Pancreas (tissue), 10 donors: ENCODE data around the gene ITGAD. TPM values are rescaled to one million over a fixed set of nuclear protein-coding genes. Genes with fewer than 3 reads are reported as not detected.

ENCODE experiments used
- ATAC-seq, 4 donors: fragments of 200-7000 bp; cut with Tn5 transposase; one replicate each; pipeline versions ENCODE4 v1.8.0 to v1.9.1; 2020; ENCODE audit warnings: mild to moderate bottlenecking in 4 of 4, moderate library complexity in 4 of 4
- DNase-seq, 6 donors: peaks; one replicate each; pipeline ENCODE4 v3.0.0-alpha.2; 2020
- FAIRE-seq: peaks from 2 replicates; lab custom pipeline; 2012; peaks lifted over from hg19 to GRCh38; lab: Jason Lieb, UNC
- H3K27ac ChIP-seq, 4 donors: fragments of 200-600 bp; sonication (generic); 1 replicate in 3 of 4; 2 replicates in 1 of 4; pipeline versions ENCODE4 v1.5.0 to v1.8.0; 2020
- H3K27me3 ChIP-seq, 4 donors: fragments of 200-600 bp; one replicate each; pipeline ENCODE4 v1.8.0; 2021
- H3K36me3 ChIP-seq, 3 donors: fragments of 200-600 bp; sonication (generic) in 1 of 3; one replicate each; pipeline versions ENCODE4 v1.5.0 to v1.8.0; 2020 to 2021
- H3K4me1 ChIP-seq, 3 donors: fragments of 200-600 bp; one replicate each; pipeline ENCODE4 v1.8.0; 2021
- H3K4me3 ChIP-seq, 4 donors: fragments of 200-600 bp; sonication (generic) in 2 of 4; one replicate each; pipeline versions ENCODE4 v1.5.0 to v1.8.0; 2020 to 2021
- H3K9me3 ChIP-seq, 4 donors: fragments of 200-600 bp; one replicate each; pipeline ENCODE4 v1.8.0; 2021
- CTCF ChIP-seq, 4 donors: fragments of 200-600 bp; sonication (generic) in 3 of 4; IDR thresholded peaks; one replicate each; pipeline versions ENCODE4 v1.5.0 to v1.8.0; 2021; ENCODE audit warnings: antibody characterized with exemption in 4 of 4
- WGBS, 2 donors: extraction: QIAGEN DNeasy Blood & Tissue Kit; methylation state at CpG; one replicate each; pipeline ENCODE4 v1.1.7; 2013; 5-methylcytosine and 5-hydroxymethylcytosine counted together
- intact Hi-C, 3 donors: fragments of 100-400 bp; cut with DNase I; formaldehyde crosslinking; loops; one replicate each; pipeline versions ENCODE4 v1.11.1 to v1.14.2; 2022
- polyA plus RNA-seq, 2 donors: library from polyadenylated mRNA; stranded (reverse); fragments of 200-250 nt; gene quantifications; one replicate each; pipeline ENCODE4 v1.2.3, GENCODE V29; 2013
- total RNA-seq, 6 donors: library from RNA; stranded (reverse); fragmentation: NEBNext Ultra II Directional in 4 of 6; extraction: Animal tissue kit (Norgen Biotek cat#: 25700) in 4 of 6; gene quantifications; one replicate each; pipeline versions ENCODE4 v1.2.1 to v1.2.4, GENCODE V29; 2021 to 2023
- donor health status: healthy with polysubstance abuse.
- donor health status: DM: no; HTN: no; CAD: no; lungs with moderate emphysema.
- donor health status: DM: no; HTN: no; CAD: no.
- donor health status: control.
- donor health status: control.
- donor health status: Bipolar disorder and iron deficiency.
- donor health status: DM: yes; HTN: yes; CAD: no.
- donor health status: DM: no; HTN: no; CAD: no.
- donor health status: DM: no; HTN: no; CAD: no.
- donor health status: DM: yes; HTN: yes; CAD: no.

ITGAD gene
- total and polyA plus RNA-seq, 8 donors = 0.06 to 0.31 TPM; not detected in 6

- 25 to 28% methylated on average over 14 of the region's 14 CpGs for WGBS, 2 donors
- no peak for FAIRE-seq
Measured at GRCh38 chr16:31382485-31383161, 10.5 kb upstream of the ITGAD start.

GRCh38 chr16:31385680-31386079 is 7.5 kb upstream of the ITGAD start:
- Histone ChIP-seq H3K4me3 (no peak overlapping the region), H3K27ac (peak overlapping the region; percentile 57 to 81 (median 76)), H3K36me3 (no peaks in the 10 kb centered on the region), H3K4me1 (peaks cover 9 to 23% (median 17%) of the 10 kb centered on the region in 3 donors), H3K9me3 (no peaks in the 10 kb centered on the region), H3K27me3 (no peaks in the 10 kb centered on the region)
- DNase-seq = peak in 4 of 6 donors; percentile 54 to 77 (median 65)
- FAIRE-seq = no peak
- TF ChIP-seq CTCF (IDR thresholded peaks at IDR 0.05) = no peak
- WGBS, 2 donors = 11 to 14% methylated on average over 4 of the region's 4 CpGs
- intact Hi-C loops = no loop called here
- peak; percentile 86 to 87 (median 86) for ATAC-seq

More at GRCh38 chr16:31382485-31383161, 10.5 kb upstream of the ITGAD start:
- Histone ChIP-seq H3K27ac (no peak overlapping the region), H3K36me3 (no peaks in the 10 kb centered on the region), H3K4me3 (no peak overlapping the region), H3K4me1 (peaks cover 9 to 23% (median 17%) of the 10 kb centered on the region in 3 donors), H3K27me3 (no peaks in the 10 kb centered on the region), H3K9me3 (no peaks in the 10 kb centered on the region)
- DNase-seq (peak; percentile 68 to 87 (median 78)), ATAC-seq (peak; percentile 42 to 78 (median 75))
- intact Hi-C loops = no loop called here
- TF ChIP-seq CTCF (IDR thresholded peaks at IDR 0.05) = peak; percentile 47 to 66 (median 60)

- FAIRE-seq (no peak), DNase-seq (peak in 3 of 6 donors; percentile 52 to 71 (median 59)), ATAC-seq (peak; percentile 70 to 85 (median 82))
- no peak for TF ChIP-seq CTCF (IDR thresholded peaks at IDR 0.05)
- Histone ChIP-seq H3K9me3 (no peaks in the 10 kb centered on the region), H3K4me1 (peaks cover 9 to 23% (median 17%) of the 10 kb centered on the region in 3 donors), H3K27ac (peak overlapping the region; percentile 57 to 81 (median 76)), H3K4me3 (no peak overlapping the region), H3K36me3 (no peaks in the 10 kb centered on the region), H3K27me3 (no peaks in the 10 kb centered on the region)
- WGBS, 2 donors = 10 to 12% methylated on average over 6 of the region's 6 CpGs
- intact Hi-C loops = no loop called here
Measured at GRCh38 chr16:31386157-31386984, 6.8 kb upstream of the ITGAD start.

GRCh38 chr16:31388535-31388934 is 4.6 kb upstream of the ITGAD start:
- no peak for TF ChIP-seq CTCF (IDR thresholded peaks at IDR 0.05)
- no peak for DNase-seq
- Histone ChIP-seq H3K27me3 (no peaks in the 10 kb centered on the region), H3K4me1 (peaks cover 9 to 23% (median 17%) of the 10 kb centered on the region in 3 donors), H3K4me3 (no peak overlapping the region), H3K9me3 (no peaks in the 10 kb centered on the region), H3K36me3 (no peaks in the 10 kb centered on the region), H3K27ac (no peak overlapping the region)
- no peak for ATAC-seq
- 60 to 64% methylated on average over 2 of the region's 2 CpGs for WGBS, 2 donors
- intact Hi-C loops = no loop called here
- no peak for FAIRE-seq
